HUES48 (cell line): ENCODE measurements around the gene TIMM17B.
"Not testable (repeated sequence)": the region's sequence is repeated elsewhere in the genome, so short reads cannot be mapped to it uniquely, and the experiment has no call there.

Source experiments
- H3K27ac ChIP-seq: one replicate; pipeline ENCODE4 v1.7.0; 2013; ENCODE audit warnings: low read depth, low read length, inconsistent platforms
- H3K27me3 ChIP-seq: 2 replicates; pipeline ENCODE4 v1.6.1; 2013; ENCODE audit warnings: mild to moderate bottlenecking, low read length; ENCODE audit not compliant: control insufficient read depth, insufficient read depth
- H3K36me3 ChIP-seq: 2 replicates; pipeline ENCODE4 v1.6.1; 2013; ENCODE audit warnings: low read length; ENCODE audit not compliant: control insufficient read depth, insufficient read depth
- H3K4me1 ChIP-seq: 2 replicates; pipeline ENCODE4 v1.6.1; 2013; ENCODE audit warnings: mild to moderate bottlenecking, low read length; ENCODE audit not compliant: control insufficient read depth, insufficient read depth
- H3K4me3 ChIP-seq: 2 replicates; pipeline ENCODE4 v1.5.1; 2013; ENCODE audit warnings: mild to moderate bottlenecking, low read depth, low read length
- H3K9ac ChIP-seq: 2 replicates; pipeline ENCODE4 v1.6.1; 2013; ENCODE audit warnings: mild to moderate bottlenecking, low read depth, low read length, moderate library complexity
- H3K9me3 ChIP-seq: 2 replicates; pipeline ENCODE4 v1.6.1; 2013; ENCODE audit warnings: low read length; ENCODE audit not compliant: control insufficient read depth, insufficient read depth

The TIMM17B gene

DNA sequence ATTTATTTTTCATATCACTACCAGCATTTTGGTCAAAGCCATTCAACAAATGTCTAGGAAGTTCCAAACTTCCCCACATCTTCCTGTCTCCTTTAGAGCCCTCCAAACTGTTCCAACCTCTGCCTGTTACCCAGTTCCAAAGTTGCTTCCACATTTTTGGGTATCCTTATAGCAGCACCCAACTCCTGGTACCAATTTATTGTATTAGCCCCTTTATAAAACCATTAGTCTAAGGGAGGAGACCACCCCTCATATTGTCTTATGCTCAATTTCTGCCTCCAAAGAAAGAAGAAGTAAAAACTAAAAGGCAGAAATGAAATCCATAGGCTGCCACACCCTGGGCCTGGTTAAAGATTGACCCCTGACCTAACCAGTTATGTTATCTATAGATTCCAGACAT, 44.1 kb downstream of the TIMM17B start:
- H3K9ac ChIP-seq, H3K27ac ChIP-seq, H3K27me3 ChIP-seq, H3K4me3 ChIP-seq, H3K36me3 ChIP-seq, H3K4me1 ChIP-seq: not testable (repeated sequence)
- H3K9me3 ChIP-seq, result peaks cover 29% of the 10 kb centered on the region

- Histone ChIP-seq H3K27me3 (no peaks in the 10 kb centered on the region), H3K9me3 (peaks cover 27% of the 10 kb centered on the region), H3K36me3 (no peaks in the 10 kb centered on the region)
Observed at GRCh38 chrX:48852857-48853256, 44.7 kb downstream of the TIMM17B start.

GRCh38 chrX:48848847-48849246, 48.7 kb downstream of the TIMM17B start:
- no peak overlapping the region for H3K9ac ChIP-seq
- no peak overlapping the region for H3K4me3 ChIP-seq
- no peaks in the 10 kb centered on the region for H3K4me1 ChIP-seq
- H3K36me3 ChIP-seq, result no peaks in the 10 kb centered on the region
- H3K27ac ChIP-seq, result no peak overlapping the region
- H3K9me3 ChIP-seq, result peaks cover 33% of the 10 kb centered on the region
- H3K27me3 ChIP-seq, result no peaks in the 10 kb centered on the region

More at GRCh38 chrX:48852857-48853256, 44.7 kb downstream of the TIMM17B start:
- H3K27ac ChIP-seq, result no peak overlapping the region
- H3K4me3 ChIP-seq, result no peak overlapping the region
- H3K4me1 ChIP-seq, result no peaks in the 10 kb centered on the region
- no peak overlapping the region for H3K9ac ChIP-seq
